Measurements from ENCODE around the gene RIN1. TPM values are rescaled to one million over a fixed set of nuclear protein-coding genes. Genes with fewer than 3 reads are reported as not detected.

RIN1 gene
- total and polyA plus RNA-seq, 2 donors (not counting 3 experiments of a cell fraction or from before 2014, with no cell fraction given), result 4.4 to 10.2 TPM

GRCh38 chr11:66323684-66324083, 12.6 kb downstream of the RIN1 start:
- Histone ChIP-seq H3K27ac (ENCODE audit: insufficient read depth, low read depth, low read length) (no peak overlapping the region), H3K79me2 (ENCODE audit: control insufficient read depth, insufficient read depth, low read length) (no peaks in the 10 kb centered on the region), H3K9me1 (replicated peaks; ENCODE audit: control insufficient read depth, extremely low read depth, insufficient read depth, low read length) (no peaks in the 10 kb centered on the region), H3K4me2 (ENCODE audit: insufficient read depth, low read length) (no peak overlapping the region), H3K27me3 (ENCODE audit: control insufficient read depth in 2 of 2, insufficient read depth in 2 of 2, low read length in 2 of 2) (peaks cover 0 to 3% of the 10 kb centered on the region in 2 experiments), H3K36me3 (ENCODE audit: control insufficient read depth in 2 of 2, extremely low read depth in 1 of 2, insufficient read depth in 2 of 2, low read length in 2 of 2) (no peaks in the 10 kb centered on the region), H3K9me3 (replicated peaks; ENCODE audit: control insufficient read depth, insufficient read depth, low read length) (no peaks in the 10 kb centered on the region), H2AFZ (ENCODE audit: low read depth, low read length) (no peak overlapping the region), H4K20me1 (replicated peaks; ENCODE audit: control insufficient read depth, extremely low read depth, insufficient read depth, low read length) (no peaks in the 10 kb centered on the region), H3K4me3 (replicated peaks in 1 of 3; ENCODE audit: insufficient read depth in 1 of 3, low read depth in 1 of 3, low read length in 3 of 3) (no peak overlapping the region), H3K9ac (replicated peaks; ENCODE audit: extremely low read depth, insufficient read depth, low read length) (no peak overlapping the region), H3K4me1 (ENCODE audit: control insufficient read depth, extremely low read depth, insufficient read depth, low read length) (peaks cover 6% of the 10 kb centered on the region)
- intact Hi-C loops (cut with micrococcal nuclease), result no loop called here
- TF ChIP-seq MYC (IDR thresholded peaks at IDR 0.05; ENCODE audit: low read depth, low read length), result no peak
- no peak for TF ChIP-seq FOS (IDR thresholded peaks at IDR 0.05; ENCODE audit: borderline replicate concordance, insufficient read depth, low read length)
- TF ChIP-seq MAX (IDR thresholded peaks at IDR 0.05; ENCODE audit: insufficient read depth, insufficient read length), result no peak
- TF ChIP-seq CTCF (IDR thresholded peaks at IDR 0.05; ENCODE audit: extremely low read depth in 1 of 2, insufficient read depth in 1 of 2, low read depth in 1 of 2, low read length in 2 of 2), result no peak
- TF ChIP-seq EZH2 (IDR thresholded peaks at IDR 0.05; ENCODE audit: borderline replicate concordance, low read depth, low read length, severe bottlenecking), result no peak
- TF ChIP-seq POLR2AphosphoS5 (IDR thresholded peaks at IDR 0.05; ENCODE audit: insufficient read depth, low read depth, low read length), result no peak
- TF ChIP-seq GATA2 (IDR thresholded peaks at IDR 0.05; ENCODE audit: insufficient read depth, insufficient read length, low read depth, low read length), result no peak
- TF ChIP-seq POLR2A (IDR thresholded peaks at IDR 0.05; ENCODE audit: low read depth, low read length), result no peak
- TF ChIP-seq JUN (IDR thresholded peaks at IDR 0.05; ENCODE audit: borderline replicate concordance, insufficient read depth, insufficient read length, low read depth), result no peak
- no TSS peak for BruUV-seq (replicated peaks)
- CTCF ChIA-PET, result interaction anchor here (4.0 kb wide), 1 partner anchor 11 kb away, joined by 56 read pairs; no protein-coding TSS in a partner anchor
- dilution Hi-C loops (cut with MboI; ENCODE audit: extremely low pct_ligation_motif_present, low sequenced_read_pairs), result no loop called here
- FAIRE-seq (no peak), DNase-seq (ENCODE audit: low read depth, low spot score) (no peak)
- POLR2A ChIA-PET, result no interaction called here

All from endothelial cell of umbilical vein (primary cell).